ENCODE measurements around the gene AHDC1. TPM values are rescaled to one million over a fixed set of nuclear protein-coding genes. Genes with fewer than 3 reads are reported as not detected.

AHDC1 gene
- total RNA-seq, 2 experiments from 2014 or later = 26.3 to 27.6 TPM

DNA sequence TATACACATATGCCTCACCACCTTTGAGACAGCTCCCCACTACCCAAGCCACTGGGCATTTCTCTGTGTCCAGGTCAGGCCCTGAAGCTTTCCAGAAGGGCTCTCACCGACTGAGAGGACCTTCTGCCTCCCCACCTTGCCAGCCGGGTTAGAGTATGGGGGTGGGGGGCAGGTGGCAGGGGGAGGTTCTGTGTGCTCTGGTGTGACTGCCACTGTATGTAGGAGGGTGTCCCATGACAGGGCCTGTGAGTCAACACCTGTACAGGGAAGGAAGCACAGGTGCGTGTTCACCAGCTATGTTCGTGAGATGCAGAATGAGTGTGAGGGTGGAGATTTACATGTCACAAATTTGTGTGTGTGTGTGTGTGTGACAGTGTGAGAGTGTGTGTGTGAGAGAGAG lies 7.0 kb downstream of the AHDC1 start:
- H3K4me3 Mint-ChIP-seq = no peak overlapping the region
- peaks cover 31% of the 10 kb centered on the region for H3K4me1 Mint-ChIP-seq (ENCODE audit: low read depth)
- CTCF ChIA-PET = interaction anchor here (1.2 to 3.5 kb wide), 4 partner anchors 10 to 72 kb away, joined by 3 to 23 read pairs (median 12); no protein-coding TSS in a partner anchor
- peak; percentile 41 for DNase-seq
- H3K36me3 Mint-ChIP-seq (ENCODE audit: low read depth) = no peaks in the 10 kb centered on the region
- H3K9me3 Mint-ChIP-seq = no peaks in the 10 kb centered on the region
- intact Hi-C loops (cut with micrococcal nuclease) = loop anchor here (5.0 kb wide), 1 partner anchor 75 kb away; no protein-coding TSS in a partner anchor
- POLR2A ChIA-PET = interaction anchor here (1.1 kb wide), 1 partner anchor 74 kb away, joined by 3 read pairs; no protein-coding TSS in a partner anchor
- ATAC-seq = no peak
- no peaks in the 10 kb centered on the region for H3K27me3 Mint-ChIP-seq
- no peak overlapping the region for H3K27ac Mint-ChIP-seq
- TF ChIP-seq, protein P1, sequence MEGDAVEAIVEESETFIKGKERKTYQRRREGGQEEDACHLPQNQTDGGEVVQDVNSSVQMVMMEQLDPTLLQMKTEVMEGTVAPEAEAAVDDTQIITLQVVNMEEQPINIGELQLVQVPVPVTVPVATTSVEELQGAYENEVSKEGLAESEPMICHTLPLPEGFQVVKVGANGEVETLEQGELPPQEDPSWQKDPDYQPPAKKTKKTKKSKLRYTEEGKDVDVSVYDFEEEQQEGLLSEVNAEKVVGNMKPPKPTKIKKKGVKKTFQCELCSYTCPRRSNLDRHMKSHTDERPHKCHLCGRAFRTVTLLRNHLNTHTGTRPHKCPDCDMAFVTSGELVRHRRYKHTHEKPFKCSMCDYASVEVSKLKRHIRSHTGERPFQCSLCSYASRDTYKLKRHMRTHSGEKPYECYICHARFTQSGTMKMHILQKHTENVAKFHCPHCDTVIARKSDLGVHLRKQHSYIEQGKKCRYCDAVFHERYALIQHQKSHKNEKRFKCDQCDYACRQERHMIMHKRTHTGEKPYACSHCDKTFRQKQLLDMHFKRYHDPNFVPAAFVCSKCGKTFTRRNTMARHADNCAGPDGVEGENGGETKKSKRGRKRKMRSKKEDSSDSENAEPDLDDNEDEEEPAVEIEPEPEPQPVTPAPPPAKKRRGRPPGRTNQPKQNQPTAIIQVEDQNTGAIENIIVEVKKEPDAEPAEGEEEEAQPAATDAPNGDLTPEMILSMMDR (IDR thresholded peaks at IDR 0.05) = no peak

DNA sequence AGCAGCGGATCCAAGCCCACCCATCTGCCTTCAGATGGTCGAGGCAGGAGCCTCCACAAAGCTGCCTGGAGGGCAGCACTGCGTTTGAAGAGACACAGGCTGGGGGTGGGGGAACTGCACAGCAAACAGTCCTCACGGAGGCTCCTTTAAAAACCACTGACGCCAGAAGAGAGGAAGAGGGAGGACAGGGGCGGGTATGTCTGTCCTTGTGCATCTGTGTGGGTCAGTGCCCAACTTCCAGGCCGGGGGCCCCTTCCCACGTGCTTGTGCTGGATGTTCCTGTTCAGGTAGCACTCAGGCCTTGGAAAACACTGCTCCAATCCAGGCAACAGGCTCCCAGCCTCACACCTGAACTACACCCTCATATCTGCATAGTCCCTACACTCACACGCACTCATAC lies 7.7 kb downstream of the AHDC1 start:
- TF ChIP-seq, protein P1 (IDR thresholded peaks at IDR 0.05) = no peak
- no peak for ATAC-seq
- Mint-ChIP-seq H3K36me3 (ENCODE audit: low read depth) (no peaks in the 10 kb centered on the region), H3K4me3 (no peak overlapping the region), H3K27ac (no peak overlapping the region), H3K27me3 (no peaks in the 10 kb centered on the region), H3K4me1 (ENCODE audit: low read depth) (peaks cover 27% of the 10 kb centered on the region), H3K9me3 (no peaks in the 10 kb centered on the region)
- ChIA-PET POLR2A (interaction anchor here (0.6 to 1.5 kb wide), 5 partner anchors 23 to 81 kb away, joined by 3 to 4 read pairs (median 3); no protein-coding TSS in a partner anchor), CTCF (interaction anchor here (1.0 to 3.5 kb wide), 4 partner anchors 11 to 73 kb away, joined by 3 to 23 read pairs (median 12); no protein-coding TSS in a partner anchor)
- intact Hi-C loops (cut with micrococcal nuclease) = loop anchor here (5.0 kb wide), 1 partner anchor 74 kb away; no protein-coding TSS in a partner anchor
- no peak for DNase-seq

DNA sequence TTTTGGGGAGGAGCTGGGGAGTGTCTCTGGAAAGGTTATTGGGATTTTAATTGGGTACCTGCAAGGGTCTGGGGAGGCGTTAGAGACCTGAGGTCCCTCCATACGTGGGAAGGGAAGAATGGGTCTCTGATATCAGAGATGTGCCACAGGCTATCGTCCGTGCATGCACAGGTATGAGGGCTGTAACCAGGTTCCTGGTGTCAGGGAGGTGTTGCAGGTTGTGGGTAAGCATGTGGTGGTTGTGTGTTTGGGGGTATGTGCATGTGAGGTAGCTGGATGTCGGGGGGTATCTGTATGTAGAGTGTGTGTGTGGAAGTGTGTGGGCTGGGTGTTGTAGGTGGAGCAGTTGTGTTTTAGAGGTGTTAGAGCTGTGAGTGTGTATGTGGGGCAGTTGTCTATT lies 8.3 kb downstream of the AHDC1 start:
- no peaks in the 10 kb centered on the region for H3K9me3 Mint-ChIP-seq
- no peak overlapping the region for H3K27ac Mint-ChIP-seq
- H3K4me1 Mint-ChIP-seq (ENCODE audit: low read depth) = peaks cover 21% of the 10 kb centered on the region
- peak; percentile 43 for DNase-seq
- peak; percentile 5 for ATAC-seq
- no peaks in the 10 kb centered on the region for H3K36me3 Mint-ChIP-seq (ENCODE audit: low read depth)
- CTCF ChIA-PET = interaction anchor here (0.7 to 3.5 kb wide), 9 partner anchors 12 to 299 kb away, joined by 3 to 23 read pairs (median 4); no protein-coding TSS in a partner anchor
- intact Hi-C loops (cut with micrococcal nuclease) = loop anchor here (5.0 kb wide), 1 partner anchor 73 kb away; no protein-coding TSS in a partner anchor
- TF ChIP-seq, protein P1 (IDR thresholded peaks at IDR 0.05) = no peak
- H3K4me3 Mint-ChIP-seq = no peak overlapping the region
- POLR2A ChIA-PET = interaction anchor here (0.6 to 1.5 kb wide), 5 partner anchors 23 to 80 kb away, joined by 3 to 4 read pairs (median 3); no protein-coding TSS in a partner anchor
- H3K27me3 Mint-ChIP-seq = no peaks in the 10 kb centered on the region

DNA sequence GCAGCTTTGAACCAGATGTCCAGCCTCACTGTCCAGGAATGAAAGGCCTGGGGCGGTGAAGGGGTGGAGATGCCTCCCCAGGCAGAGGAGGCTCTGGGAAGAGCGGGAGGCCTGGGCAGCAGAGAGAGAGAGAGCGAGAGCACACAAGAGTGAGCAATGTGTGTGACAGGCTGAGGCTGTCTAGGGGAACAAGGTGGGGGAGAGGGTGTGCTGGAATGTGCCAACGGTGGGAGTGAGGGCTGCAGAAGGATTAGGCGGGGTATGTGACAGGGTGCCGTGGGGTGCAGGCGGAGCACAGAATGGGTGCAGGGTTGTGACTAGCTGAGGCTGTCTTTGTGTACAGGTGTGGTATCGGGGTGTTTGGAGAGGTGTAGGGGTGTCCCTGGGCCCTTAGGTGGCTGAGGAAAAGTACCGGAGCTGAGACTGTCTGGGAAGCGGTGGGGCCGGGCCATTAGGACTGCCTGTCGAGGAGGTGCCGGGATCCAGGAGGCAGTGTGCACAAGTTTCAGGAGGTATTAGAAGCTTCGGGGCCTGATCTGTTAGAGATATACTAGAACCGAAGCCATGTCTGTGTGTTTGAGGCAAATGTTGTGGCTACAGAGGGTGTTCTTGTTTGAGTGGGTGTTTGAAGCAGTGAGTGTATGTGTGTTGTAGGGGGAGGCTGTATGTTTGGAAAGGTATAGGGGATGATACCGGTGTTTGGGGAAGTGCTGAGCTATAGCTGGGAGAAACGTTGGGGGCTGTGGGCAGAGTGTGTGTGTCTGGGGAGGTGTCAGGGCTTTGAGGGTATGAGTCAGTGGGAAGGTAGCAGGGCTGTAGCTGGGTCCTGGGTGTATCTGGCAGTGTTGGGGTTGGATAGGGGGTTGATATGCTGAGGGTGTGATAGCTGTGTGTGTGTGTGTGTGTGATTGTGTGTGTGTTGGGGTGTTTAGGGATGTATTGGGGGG lies 9.1 kb downstream of the AHDC1 start:
- CTCF ChIA-PET = interaction anchor here (0.7 to 3.5 kb wide), 9 partner anchors 12 to 298 kb away, joined by 3 to 23 read pairs (median 4); no protein-coding TSS in a partner anchor
- TF ChIP-seq, protein P1 (IDR thresholded peaks at IDR 0.05) = no peak
- intact Hi-C loops (cut with micrococcal nuclease) = loop anchor here (5.0 kb wide), 1 partner anchor 73 kb away; no protein-coding TSS in a partner anchor

More for the DNA sequence above, 9.1 kb downstream of the AHDC1 start:
- Mint-ChIP-seq H3K9me3 (no peaks in the 10 kb centered on the region), H3K27ac (no peak overlapping the region), H3K27me3 (no peaks in the 10 kb centered on the region), H3K4me3 (no peak overlapping the region), H3K36me3 (ENCODE audit: low read depth) (no peaks in the 10 kb centered on the region), H3K4me1 (ENCODE audit: low read depth) (peaks cover 14% of the 10 kb centered on the region)
- POLR2A ChIA-PET = interaction anchor here (1.0 to 1.5 kb wide), 3 partner anchors 69 to 79 kb away, joined by 3 to 4 read pairs (median 4); no protein-coding TSS in a partner anchor
- DNase-seq (peak; percentile 46), ATAC-seq (peak; percentile 72)

All from activated CD8-positive, alpha-beta T cell treated with anti-CD3 and anti-CD28 coated beads for 36 hours (primary cell).